Stimulated activated CD8-positive, alpha-beta memory T cell treated with anti-CD3 and anti-CD28 coated beads, Interleukin-12 subunit alpha, Interleukin-12 subunit beta, amount 100 ng/mL, for 4 hours (primary cell): ENCODE data around the gene SPTAN1.

Experiments used
- DNase-seq: peaks from one replicate; pipeline ENCODE4 v3.0.0-alpha.2; 2020; ENCODE audit warnings: low read depth

The SPTAN1 gene

GRCh38 chr9:128632486-128632885 is 80.1 kb downstream of the SPTAN1 start:
- no peak for DNase-seq

- DNase-seq: no peak
These were observed 80.7 kb downstream of the SPTAN1 start for GRCh38 chr9:128633057-128633456.

GRCh38 chr9:128633601-128634000 is 81.2 kb downstream of the SPTAN1 start:
- DNase-seq: no peak

GRCh38 chr9:128634111-128634510 is 81.7 kb downstream of the SPTAN1 start:
- DNase-seq: no peak

GRCh38 chr9:128634651-128635262 is 82.4 kb downstream of the SPTAN1 start:
- no peak for DNase-seq

GRCh38 chr9:128635266-128636023 is 83.1 kb downstream of the SPTAN1 start:
- no peak for DNase-seq

- DNase-seq: no peak
These were observed 83.6 kb downstream of the SPTAN1 start for GRCh38 chr9:128636024-128636390.

- no peak for DNase-seq
These were observed 84.5 kb downstream of the SPTAN1 start for GRCh38 chr9:128636556-128637530.

GRCh38 chr9:128637656-128638055 is 85.3 kb downstream of the SPTAN1 start:
- no peak for DNase-seq

- no peak for DNase-seq
These were observed 86.2 kb downstream of the SPTAN1 start for GRCh38 chr9:128638580-128638979.

GRCh38 chr9:128640603-128641002 is 88.2 kb downstream of the SPTAN1 start:
- no peak for DNase-seq

GRCh38 chr9:128642675-128643245 is 90.4 kb downstream of the SPTAN1 start:
- DNase-seq: no peak

GRCh38 chr9:128643519-128644300 is 91.3 kb downstream of the SPTAN1 start:
- no peak for DNase-seq

GRCh38 chr9:128648206-128648605 is 95.8 kb downstream of the SPTAN1 start:
- DNase-seq: peak; percentile 30

- DNase-seq: no peak
These were observed 99.4 kb downstream of the SPTAN1 start for GRCh38 chr9:128651798-128652197.

- no peak for DNase-seq
These were observed 101.5 kb downstream of the SPTAN1 start for GRCh38 chr9:128653908-128654307.

GRCh38 chr9:128654481-128654880 is 102.1 kb downstream of the SPTAN1 start:
- DNase-seq: no peak

- DNase-seq: peak; percentile 94
These were observed 104.3 kb downstream of the SPTAN1 start, which contains the start of gene DYNC2I2 for GRCh38 chr9:128656416-128657343. Gene DYNC2I2, minus strand, starts transcription at chr9:128656847. Its CDS starts 121 bp downstream, at chr9:128656726.

- DNase-seq: no peak
These were observed 104.9 kb downstream of the SPTAN1 start for GRCh38 chr9:128657344-128657704.

GRCh38 chr9:128657796-128658195 is 105.4 kb downstream of the SPTAN1 start:
- no peak for DNase-seq
